OCI-M2 (cell line): ENCODE measurements around the gene TTC4.

Experiments
- DNase-seq: peaks from one replicate; lab custom pipeline; 2025; ENCODE audit not compliant: unreplicated experiment; lab: John Stamatoyannopoulos, UW

Gene TTC4

GRCh38 chr1:54701996-54702395 lies 13.7 kb upstream of the TTC4 start:
- no peak for DNase-seq

- no peak for DNase-seq
Observed at GRCh38 chr1:54703471-54703870, 12.2 kb upstream of the TTC4 start.

- DNase-seq = no peak
Observed at GRCh38 chr1:54705153-54705552, 10.5 kb upstream of the TTC4 start.

- DNase-seq = no peak
Observed at GRCh38 chr1:54706419-54706818, 9.2 kb upstream of the TTC4 start.

GRCh38 chr1:54708385-54708784 lies 7.3 kb upstream of the TTC4 start:
- no peak for DNase-seq

- DNase-seq = no peak
Observed at GRCh38 chr1:54709547-54710292, 5.9 kb upstream of the TTC4 start.

- no peak for DNase-seq
Observed at GRCh38 chr1:54710434-54710833, 5.2 kb upstream of the TTC4 start.

GRCh38 chr1:54710841-54711240 lies 4.8 kb upstream of the TTC4 start:
- DNase-seq = no peak

GRCh38 chr1:54711536-54711935 lies 4.1 kb upstream of the TTC4 start:
- no peak for DNase-seq

GRCh38 chr1:54714881-54715492 lies 674 bp upstream of the TTC4 start:
- DNase-seq = no peak

- DNase-seq = no peak
Observed at GRCh38 chr1:54716299-54717047, 812 bp downstream of the TTC4 start.

- no peak for DNase-seq
Observed at GRCh38 chr1:54721719-54722118, 6.1 kb downstream of the TTC4 start.

GRCh38 chr1:54723985-54724384 lies 8.3 kb downstream of the TTC4 start:
- no peak for DNase-seq

GRCh38 chr1:54724771-54725170 lies 9.1 kb downstream of the TTC4 start:
- no peak for DNase-seq

GRCh38 chr1:54728027-54728426 lies 12.4 kb downstream of the TTC4 start:
- no peak for DNase-seq

- DNase-seq = no peak
Observed at GRCh38 chr1:54736685-54737084, 21.0 kb downstream of the TTC4 start.

GRCh38 chr1:54738244-54738643 lies 22.6 kb downstream of the TTC4 start:
- DNase-seq = no peak

GRCh38 chr1:54741531-54741930 lies 25.9 kb downstream of the TTC4 start:
- no peak for DNase-seq

GRCh38 chr1:54742282-54742681 lies 26.6 kb downstream of the TTC4 start:
- DNase-seq = no peak

GRCh38 chr1:54743416-54744226 lies 28.0 kb downstream of the TTC4 start:
- DNase-seq = no peak

- DNase-seq = no peak
Observed at GRCh38 chr1:54744696-54745095, 29.0 kb downstream of the TTC4 start.
